Cerebellar nuclear complex (tissue), 1 donor: ENCODE measurements around the gene CEP89.
"Not testable (repeated sequence)": the region's sequence is repeated elsewhere in the genome, so short reads cannot be mapped to it uniquely, and the experiment has no call there.

Experiments
- DNase-seq, 2 experiments: peaks; one replicate each; lab custom pipeline; 2025; lab: John Stamatoyannopoulos, UW

CEP89 gene

GRCh38 chr19:32966750-32967149, 5.0 kb downstream of the CEP89 start:
- DNase-seq: no peak

- DNase-seq: no peak
Observed at GRCh38 chr19:32945260-32945659, 26.5 kb downstream of the CEP89 start.

GRCh38 chr19:32941273-32941672, 30.5 kb downstream of the CEP89 start:
- DNase-seq: not testable (repeated sequence)

- DNase-seq: no peak
Observed at GRCh38 chr19:32936065-32936464, 35.7 kb downstream of the CEP89 start.

- no peak for DNase-seq
Observed at GRCh38 chr19:32935629-32936028, 36.1 kb downstream of the CEP89 start.

- DNase-seq: no peak
Observed at GRCh38 chr19:32933571-32933970, 38.2 kb downstream of the CEP89 start.

GRCh38 chr19:32930567-32930966, 41.2 kb downstream of the CEP89 start:
- DNase-seq: no peak

GRCh38 chr19:32928806-32929205, 43.0 kb downstream of the CEP89 start:
- DNase-seq: no peak

GRCh38 chr19:32924200-32924599, 47.6 kb downstream of the CEP89 start:
- DNase-seq: no peak

GRCh38 chr19:32921624-32922023, 50.1 kb downstream of the CEP89 start:
- DNase-seq: no peak

- no peak for DNase-seq
Observed at GRCh38 chr19:32919365-32919764, 52.4 kb downstream of the CEP89 start.

GRCh38 chr19:32917616-32917996, 54.2 kb downstream of the CEP89 start:
- no peak for DNase-seq

- DNase-seq: no peak
Observed at GRCh38 chr19:32916969-32917615, 54.7 kb downstream of the CEP89 start.

GRCh38 chr19:32914879-32915660, 56.7 kb downstream of the CEP89 start:
- DNase-seq: no peak

- no peak for DNase-seq
Observed at GRCh38 chr19:32911467-32911866, 60.3 kb downstream of the CEP89 start.

GRCh38 chr19:32910874-32911273, 60.9 kb downstream of the CEP89 start:
- no peak for DNase-seq

GRCh38 chr19:32910094-32910493, 61.7 kb downstream of the CEP89 start:
- no peak for DNase-seq

- no peak for DNase-seq
Observed at GRCh38 chr19:32909257-32909656, 62.5 kb downstream of the CEP89 start.

GRCh38 chr19:32908641-32909190, 63.0 kb downstream of the CEP89 start:
- DNase-seq: no peak

GRCh38 chr19:32902448-32902847, 69.3 kb downstream of the CEP89 start:
- DNase-seq: no peak

GRCh38 chr19:32901504-32902161, 70.1 kb downstream of the CEP89 start:
- DNase-seq: no peak

GRCh38 chr19:32896516-32897214, 75.1 kb downstream of the CEP89 start:
- no peak for DNase-seq
